ENCODE data around the gene CETN3.

The CETN3 gene

GRCh38 chr5:90409318-90410177, at the start of gene CETN3:
TSS of gene CETN3 (minus strand) at chr5:90409756. CDS start at chr5:90409661, 95 bp downstream.
- DNase-seq, result peak; percentile 97

GRCh38 chr5:90446961-90447360, 37.4 kb upstream of the CETN3 start:
- no peak for DNase-seq

- DNase-seq, result no peak
Observed at GRCh38 chr5:90440644-90441043, 31.1 kb upstream of the CETN3 start.

GRCh38 chr5:90438100-90438499, 28.5 kb upstream of the CETN3 start:
- no peak for DNase-seq

GRCh38 chr5:90437663-90438062, 28.1 kb upstream of the CETN3 start:
- DNase-seq, result no peak

GRCh38 chr5:90434116-90434714, 24.7 kb upstream of the CETN3 start:
- peak; percentile 72 for DNase-seq

GRCh38 chr5:90424245-90424644, 14.7 kb upstream of the CETN3 start:
- DNase-seq, result no peak

GRCh38 chr5:90421136-90421535, 11.6 kb upstream of the CETN3 start:
- no peak for DNase-seq

GRCh38 chr5:90418214-90418613, 8.7 kb upstream of the CETN3 start:
- DNase-seq, result no peak

- DNase-seq, result peak; percentile 62
Observed at GRCh38 chr5:90410178-90410762, 714 bp upstream of the CETN3 start.

- DNase-seq, result no peak
Observed at GRCh38 chr5:90408571-90409317, 812 bp downstream of the CETN3 start.

- no peak for DNase-seq
Observed at GRCh38 chr5:90406466-90406865, 3.1 kb downstream of the CETN3 start.

- no peak for DNase-seq
Observed at GRCh38 chr5:90402521-90403255, 6.9 kb downstream of the CETN3 start.

GRCh38 chr5:90399251-90399650, 10.3 kb downstream of the CETN3 start:
- DNase-seq, result no peak

- DNase-seq, result no peak
Observed at GRCh38 chr5:90398726-90399125, 10.8 kb downstream of the CETN3 start.

GRCh38 chr5:90395005-90395404, 14.6 kb downstream of the CETN3 start:
- DNase-seq, result no peak

GRCh38 chr5:90390928-90391327, 18.6 kb downstream of the CETN3 start:
- DNase-seq, result no peak

- no peak for DNase-seq
Observed at GRCh38 chr5:90390326-90390725, 19.2 kb downstream of the CETN3 start.

GRCh38 chr5:90387508-90387907, 22.0 kb downstream of the CETN3 start:
- no peak for DNase-seq

GRCh38 chr5:90386099-90386710, 23.4 kb downstream of the CETN3 start:
- peak; percentile 43 for DNase-seq

- no peak for DNase-seq
Observed at GRCh38 chr5:90384389-90384788, 25.2 kb downstream of the CETN3 start.

GRCh38 chr5:90383903-90384302, 25.7 kb downstream of the CETN3 start:
- no peak for DNase-seq
